A549 (cell line): ENCODE results near the gene UGT1A3. TPM values are rescaled to one million over a fixed set of nuclear protein-coding genes. Genes with fewer than 3 reads are reported as not detected.

Experiments
- ATAC-seq, 2 experiments: fragments of 200-7000 bp in 1 of 2; fragments of >200 bp in 1 of 2; cut with Nextera tagmentation in 1 of 2; cut with Tn5 transposase in 1 of 2; 3 replicates each; pipeline versions ENCODE4 v1.8.0 to v1.9.1; 2018 to 2020; ENCODE audit warnings: mild to moderate bottlenecking in 1 of 2, moderate library complexity in 1 of 2
- CTCF ChIA-PET: fragments of 300-600 bp; sonication (Branson Sonifier 250); formaldehyde crosslinking; extraction: SDS; loops from one replicate; lab custom pipeline; 2021; ENCODE audit warnings: antibody characterized with exemption, inconsistent platforms; lab: Yijun Ruan, JAX
- POLR2A ChIA-PET: fragments of 350-600 bp; formaldehyde crosslinking; extraction: SDS; loops from one replicate; lab custom pipeline; 2021; ENCODE audit warnings: antibody characterized with exemption, inconsistent platforms; lab: Yijun Ruan, JAX
- DNase-seq, 2 experiments: peaks; one replicate each; pipeline versions ENCODE4 v3.0.0 to v3.0.0-alpha.2; 2011 to 2016; ENCODE audit warnings: low read depth in 1 of 2, low spot score in 1 of 2
- FAIRE-seq: peaks from 2 replicates; lab custom pipeline; 2011; peaks lifted over from hg19 to GRCh38; lab: Jason Lieb, UNC
- H3K27ac ChIP-seq, 2 experiments: fragments of >200 bp; sonication (Bioruptor Twin); formaldehyde crosslinking; 3 replicates each; pipeline ENCODE4 v1.5.1; 2016 to 2017
- H3K4me1 ChIP-seq: fragments of >200 bp; sonication (Bioruptor Twin); formaldehyde crosslinking; 3 replicates; pipeline ENCODE4 v1.6.1; 2016
- H3K4me2 ChIP-seq: fragments of >200 bp; sonication (Bioruptor Twin); formaldehyde crosslinking; 3 replicates; pipeline ENCODE4 v1.6.1; 2016
- H3K4me3 ChIP-seq: fragments of >200 bp; sonication (Bioruptor Twin); formaldehyde crosslinking; 3 replicates; pipeline ENCODE4 v1.5.1; 2016
- H3K9me3 ChIP-seq: fragments of >200 bp; sonication (Bioruptor Twin); formaldehyde crosslinking; 3 replicates; pipeline ENCODE4 v1.6.1; 2016
- BCL3 ChIP-seq: fragments of >200 bp; sonication (Bioruptor Twin); formaldehyde crosslinking; IDR thresholded peaks from 3 replicates; pipeline ENCODE4 v1.6.1; 2016
- CEBPB ChIP-seq, 2 experiments: fragments of >200 bp in 1 of 2; sonication (Bioruptor Twin) in 1 of 2; formaldehyde crosslinking in 1 of 2; IDR thresholded peaks; 2 replicates each; pipeline ENCODE4 v1.6.1; 2012 to 2016
- CTCF ChIP-seq: fragments of >200 bp; sonication (Bioruptor Twin); formaldehyde crosslinking; IDR thresholded peaks from 3 replicates; pipeline ENCODE4 v1.5.1; 2016
- EHF ChIP-seq: fragments of 250-450 bp; sonication (Bioruptor Pico); IDR thresholded peaks from 2 replicates; pipeline ENCODE4 v1.5.0; 2020; ENCODE audit warnings: mild to moderate bottlenecking
- EHMT2 ChIP-seq: fragments of 200-600 bp; sonication (generic); IDR thresholded peaks from 2 replicates; pipeline ENCODE4 v1.6.1; 2016; ENCODE audit warnings: antibody characterized with exemption, low read depth, mild to moderate bottlenecking, moderate library complexity
- ELK1 ChIP-seq: fragments of 150-350 bp; IDR thresholded peaks from 2 replicates; pipeline ENCODE4 v1.6.1; 2014; ENCODE audit warnings: low read depth, mild to moderate bottlenecking, low read length
- EP300 ChIP-seq, 2 experiments: fragments of >200 bp; sonication (Bioruptor Twin); formaldehyde crosslinking; IDR thresholded peaks; 2 replicates in 1 of 2; 3 replicates in 1 of 2; pipeline ENCODE4 v1.6.1; 2016 to 2017
- FOSB ChIP-seq: fragments of 250-450 bp; sonication (Bioruptor Pico); IDR thresholded peaks from 2 replicates; pipeline ENCODE4 v1.5.0; 2020; ENCODE audit warnings: mild to moderate bottlenecking, moderate library complexity
- FOSL2 ChIP-seq, 2 experiments: fragments of 450-650 bp in 1 of 2; fragments of >200 bp in 1 of 2; sonication (Bioruptor Twin) in 1 of 2; formaldehyde crosslinking; IDR thresholded peaks; 2 replicates each; pipeline versions ENCODE4 v1.5.0 to v1.6.1; 2016 to 2020; ENCODE audit warnings: mild to moderate bottlenecking in 1 of 2, moderate library complexity in 1 of 2
- GATA3 ChIP-seq: IDR thresholded peaks from 2 replicates; pipeline ENCODE4 v1.6.1; 2012; ENCODE audit warnings: borderline replicate concordance
- HDAC2 ChIP-seq: fragments of 200-600 bp; sonication (generic); IDR thresholded peaks from 2 replicates; pipeline ENCODE4 v1.6.1; 2016
- JUN ChIP-seq, 2 experiments: fragments of >200 bp; sonication (Bioruptor Twin); formaldehyde crosslinking; IDR thresholded peaks; 2 replicates in 1 of 2; 3 replicates in 1 of 2; pipeline ENCODE4 v1.6.1; 2016 to 2017
- JUNB ChIP-seq: fragments of >200 bp; sonication (Bioruptor Twin); formaldehyde crosslinking; IDR thresholded peaks from 2 replicates; pipeline ENCODE4 v1.6.1; 2016
- MAX ChIP-seq: IDR thresholded peaks from 2 replicates; pipeline ENCODE4 v1.6.1; 2012
- PHF8 ChIP-seq: fragments of 200-600 bp; sonication (generic); IDR thresholded peaks from 2 replicates; pipeline ENCODE4 v1.6.1; 2016; ENCODE audit warnings: low read depth, mild to moderate bottlenecking, antibody characterized with exemption, moderate library complexity, borderline replicate concordance
- RFX5 ChIP-seq: fragments of 450-650 bp; IDR thresholded peaks from 2 replicates; pipeline ENCODE4 v1.7.1; 2014; ENCODE audit warnings: antibody characterized with exemption, mild to moderate bottlenecking, moderate library complexity
- ZFP36 ChIP-seq: fragments of 450-650 bp; IDR thresholded peaks from 2 replicates; pipeline ENCODE4 v1.6.1; 2014; ENCODE audit warnings: borderline replicate concordance; ENCODE audit not compliant: partially characterized antibody
- WGBS: methylation state at CpG from one replicate; pipeline ENCODE4 v1.1.6; 2017; ENCODE audit errors: missing lambda C conversion rate; 5-methylcytosine and 5-hydroxymethylcytosine counted together
- polyA plus RNA-seq, 4 experiments: library from polyadenylated mRNA; depleted of rRNA in 3 of 4; stranded (reverse); fragments of >200 nt; fragmentation: RNase III in 1 of 4; extraction: RNeasy Plus Mini Kit Qiagen cat#74134 plus additional on column Dnase treatment in 1 of 4; gene quantifications; 2 replicates in 3 of 4; 3 replicates in 1 of 4; pipeline ENCODE4 v1.2.3, GENCODE V29; 2011 to 2017

Gene UGT1A3
- polyA plus RNA-seq, 2 of the 4 experiments (the other 2 are of a cell fraction) = 0.23 to 0.39 TPM

- POLR2A ChIA-PET = no interaction called here
- CTCF ChIA-PET = interaction anchor here (1.3 kb wide), 1 partner anchor 19 kb away, joined by 3 read pairs; no protein-coding TSS in a partner anchor
- H3K9me3 ChIP-seq = peaks cover 56% of the 10 kb centered on the region
- ATAC-seq (no peak), FAIRE-seq (no peak), DNase-seq (no peak)
- WGBS = 56% methylated on average over 3 of the region's 3 CpGs
- H3K4me3 ChIP-seq = no peak overlapping the region
- H3K4me2 ChIP-seq = no peak overlapping the region; the same call in 2 of the 3 replicates
- TF ChIP-seq PHF8 = no peak
- TF ChIP-seq JUNB = no peak
- no peak for TF ChIP-seq FOSB (CRISPR knock-in tag)
- no peak for TF ChIP-seq EHMT2
- TF ChIP-seq CTCF = no peak
- no peak for TF ChIP-seq ELK1
- no peak for TF ChIP-seq ZFP36
- no peak for TF ChIP-seq RFX5
- peak overlapping the region; percentile 85 to 100 for H3K27ac ChIP-seq
- H3K4me1 ChIP-seq = peaks cover 44% of the 10 kb centered on the region
Measured at GRCh38 chr2:233689501-233689900, 39.3 kb upstream of the UGT1A3 start.

GRCh38 chr2:233690444-233690843 is 38.4 kb upstream of the UGT1A3 start:
- DNase-seq (peak in 1 of 2 experiments; percentile 71), ATAC-seq (peak; percentile 64 to 66; a peak in 5 of 6 replicates), FAIRE-seq (no peak)
- TF ChIP-seq ZFP36 (no peak), BCL3 (0 out of 3 replicates have a peak, but pooled peaks have one; percentile 21), MAX (peak; percentile 23; the same call in 1 of the 2 replicates), EP300 (IDR thresholded peaks at IDR 0.05) (peak; percentile 40 to 41; a peak in 3 of 5 replicates), CEBPB (IDR thresholded peaks at IDR 0.05) (0 out of 4 replicates have a peak, but pooled peaks of 1 of the 2 experiments have one; percentile 39), EHF (CRISPR knock-in tag) (no peak), GATA3 (peak; percentile 75; the same call in 1 of the 2 replicates), HDAC2 (no peak), JUN (IDR thresholded peaks at IDR 0.05) (0 out of 5 replicates have a peak, but pooled peaks of 1 of the 2 experiments have one; percentile 19), FOSL2 (IDR thresholded peaks at IDR 0.05) (no peak), FOSL2 (CRISPR knock-in tag; IDR thresholded peaks at IDR 0.05) (peak; percentile 47; the same call in 1 of the 2 replicates)
- WGBS = 33% methylated on average over 4 of the region's 4 CpGs
- ChIA-PET CTCF (interaction anchor here (1.0 to 2.0 kb wide), 5 partner anchors 19 to 286 kb away, joined by 3 to 6 read pairs (median 3); no protein-coding TSS in a partner anchor), POLR2A (interaction anchor here (1.0 to 1.4 kb wide), 3 partner anchors 10 to 204 kb away, joined by 3 to 4 read pairs (median 4); no protein-coding TSS in a partner anchor)
- Histone ChIP-seq H3K27ac (peak overlapping the region; percentile 85 to 100), H3K4me1 (peaks cover 52% of the 10 kb centered on the region), H3K4me2 (peak overlapping the region; percentile 35), H3K9me3 (peaks cover 51% of the 10 kb centered on the region), H3K4me3 (no peak overlapping the region)
